HEK293 (cell line): ENCODE results near the gene CRYGN.

Experiments used
- BCL11A ChIP-seq: fragments of 450-650 bp; formaldehyde crosslinking; IDR thresholded peaks from 2 replicates; pipeline ENCODE4 v1.5.1; 2016; ENCODE audit warnings: low read depth, missing biosample characterization, missing genetic modification characterization
- ZFHX2 ChIP-seq: fragments of 450-650 bp; formaldehyde crosslinking; conservative IDR thresholded peaks from 2 replicates; pipeline ENCODE4 v1.5.1; 2016; ENCODE audit warnings: missing biosample characterization, missing genetic modification characterization
- ZNF302 ChIP-seq: fragments of 450-650 bp; formaldehyde crosslinking; IDR thresholded peaks from 2 replicates; pipeline ENCODE4 v1.5.1; 2016; ENCODE audit warnings: missing biosample characterization, missing genetic modification characterization, low read depth
- ZNF404 ChIP-seq: fragments of 450-650 bp; formaldehyde crosslinking; IDR thresholded peaks from 2 replicates; pipeline ENCODE4 v1.5.1; 2017; ENCODE audit warnings: missing biosample characterization, missing genetic modification characterization
- ZNF473 ChIP-seq: fragments of 450-650 bp; formaldehyde crosslinking; IDR thresholded peaks from 2 replicates; pipeline ENCODE4 v1.5.1; 2017; ENCODE audit warnings: missing biosample characterization, missing genetic modification characterization
- ZNF558 ChIP-seq: fragments of 450-650 bp; formaldehyde crosslinking; IDR thresholded peaks from 2 replicates; pipeline ENCODE4 v1.5.1; 2016; ENCODE audit warnings: missing biosample characterization, missing genetic modification characterization
- TF ChIP-seq, protein P1 (sequence below): fragments of 450-650 bp; formaldehyde crosslinking; IDR thresholded peaks from 2 replicates; pipeline ENCODE4 v1.5.1; 2016; ENCODE audit warnings: missing biosample characterization, missing genetic modification characterization
- TF ChIP-seq, protein P2 (sequence below): fragments of 450-650 bp; formaldehyde crosslinking; IDR thresholded peaks from 2 replicates; pipeline ENCODE4 v1.5.1; 2016; ENCODE audit warnings: missing biosample characterization, missing genetic modification characterization
- TF ChIP-seq, protein P3 (sequence below): fragments of 450-650 bp; formaldehyde crosslinking; IDR thresholded peaks from 2 replicates; pipeline ENCODE4 v1.5.1; 2016; ENCODE audit warnings: missing biosample characterization, missing genetic modification characterization
- TF ChIP-seq, protein P4 (sequence below): fragments of 450-650 bp; formaldehyde crosslinking; IDR thresholded peaks from 2 replicates; pipeline ENCODE4 v1.5.1; 2016; ENCODE audit warnings: missing biosample characterization, missing genetic modification characterization
- TF ChIP-seq, protein P5 (sequence below): fragments of 450-650 bp; formaldehyde crosslinking; IDR thresholded peaks from 2 replicates; pipeline ENCODE4 v1.5.1; 2016; ENCODE audit warnings: missing biosample characterization, missing genetic modification characterization, borderline replicate concordance
- TF ChIP-seq, protein P6 (sequence below): fragments of 450-650 bp; formaldehyde crosslinking; IDR thresholded peaks from 2 replicates; pipeline ENCODE4 v1.5.1; 2016; ENCODE audit warnings: missing biosample characterization, missing genetic modification characterization

DNA sequence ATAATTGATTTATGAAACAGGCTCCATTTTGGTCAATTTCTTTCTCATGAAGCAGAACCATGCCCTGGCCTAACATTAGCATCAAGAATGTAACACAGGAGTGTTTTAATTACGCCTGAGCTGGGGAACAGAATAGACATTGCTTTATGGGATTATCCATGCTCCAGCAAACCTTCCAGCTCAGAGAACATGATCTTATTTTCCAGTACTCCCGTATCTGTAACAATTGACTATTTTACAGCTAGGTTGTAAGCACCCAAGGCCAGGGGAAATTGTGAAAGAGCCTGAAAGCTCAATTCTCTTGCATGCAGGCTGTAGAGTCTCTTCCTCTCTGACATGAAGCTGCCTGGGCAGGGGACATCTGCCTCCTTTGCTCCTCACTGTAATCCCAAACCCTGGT is 30.8 kb upstream of the CRYGN start:
- TF ChIP-seq, protein P1, sequence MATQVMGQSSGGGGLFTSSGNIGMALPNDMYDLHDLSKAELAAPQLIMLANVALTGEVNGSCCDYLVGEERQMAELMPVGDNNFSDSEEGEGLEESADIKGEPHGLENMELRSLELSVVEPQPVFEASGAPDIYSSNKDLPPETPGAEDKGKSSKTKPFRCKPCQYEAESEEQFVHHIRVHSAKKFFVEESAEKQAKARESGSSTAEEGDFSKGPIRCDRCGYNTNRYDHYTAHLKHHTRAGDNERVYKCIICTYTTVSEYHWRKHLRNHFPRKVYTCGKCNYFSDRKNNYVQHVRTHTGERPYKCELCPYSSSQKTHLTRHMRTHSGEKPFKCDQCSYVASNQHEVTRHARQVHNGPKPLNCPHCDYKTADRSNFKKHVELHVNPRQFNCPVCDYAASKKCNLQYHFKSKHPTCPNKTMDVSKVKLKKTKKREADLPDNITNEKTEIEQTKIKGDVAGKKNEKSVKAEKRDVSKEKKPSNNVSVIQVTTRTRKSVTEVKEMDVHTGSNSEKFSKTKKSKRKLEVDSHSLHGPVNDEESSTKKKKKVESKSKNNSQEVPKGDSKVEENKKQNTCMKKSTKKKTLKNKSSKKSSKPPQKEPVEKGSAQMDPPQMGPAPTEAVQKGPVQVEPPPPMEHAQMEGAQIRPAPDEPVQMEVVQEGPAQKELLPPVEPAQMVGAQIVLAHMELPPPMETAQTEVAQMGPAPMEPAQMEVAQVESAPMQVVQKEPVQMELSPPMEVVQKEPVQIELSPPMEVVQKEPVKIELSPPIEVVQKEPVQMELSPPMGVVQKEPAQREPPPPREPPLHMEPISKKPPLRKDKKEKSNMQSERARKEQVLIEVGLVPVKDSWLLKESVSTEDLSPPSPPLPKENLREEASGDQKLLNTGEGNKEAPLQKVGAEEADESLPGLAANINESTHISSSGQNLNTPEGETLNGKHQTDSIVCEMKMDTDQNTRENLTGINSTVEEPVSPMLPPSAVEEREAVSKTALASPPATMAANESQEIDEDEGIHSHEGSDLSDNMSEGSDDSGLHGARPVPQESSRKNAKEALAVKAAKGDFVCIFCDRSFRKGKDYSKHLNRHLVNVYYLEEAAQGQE (tag by site-specific recombination), result no peak
- TF ChIP-seq, protein P2, sequence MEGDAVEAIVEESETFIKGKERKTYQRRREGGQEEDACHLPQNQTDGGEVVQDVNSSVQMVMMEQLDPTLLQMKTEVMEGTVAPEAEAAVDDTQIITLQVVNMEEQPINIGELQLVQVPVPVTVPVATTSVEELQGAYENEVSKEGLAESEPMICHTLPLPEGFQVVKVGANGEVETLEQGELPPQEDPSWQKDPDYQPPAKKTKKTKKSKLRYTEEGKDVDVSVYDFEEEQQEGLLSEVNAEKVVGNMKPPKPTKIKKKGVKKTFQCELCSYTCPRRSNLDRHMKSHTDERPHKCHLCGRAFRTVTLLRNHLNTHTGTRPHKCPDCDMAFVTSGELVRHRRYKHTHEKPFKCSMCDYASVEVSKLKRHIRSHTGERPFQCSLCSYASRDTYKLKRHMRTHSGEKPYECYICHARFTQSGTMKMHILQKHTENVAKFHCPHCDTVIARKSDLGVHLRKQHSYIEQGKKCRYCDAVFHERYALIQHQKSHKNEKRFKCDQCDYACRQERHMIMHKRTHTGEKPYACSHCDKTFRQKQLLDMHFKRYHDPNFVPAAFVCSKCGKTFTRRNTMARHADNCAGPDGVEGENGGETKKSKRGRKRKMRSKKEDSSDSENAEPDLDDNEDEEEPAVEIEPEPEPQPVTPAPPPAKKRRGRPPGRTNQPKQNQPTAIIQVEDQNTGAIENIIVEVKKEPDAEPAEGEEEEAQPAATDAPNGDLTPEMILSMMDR (tag by site-specific recombination), result no peak
- TF ChIP-seq ZNF558 (tag by site-specific recombination), result no peak
- no peak for TF ChIP-seq ZNF473 (tag by site-specific recombination)
- no peak for TF ChIP-seq ZFHX2 (tag by site-specific recombination)
- TF ChIP-seq, protein P3, sequence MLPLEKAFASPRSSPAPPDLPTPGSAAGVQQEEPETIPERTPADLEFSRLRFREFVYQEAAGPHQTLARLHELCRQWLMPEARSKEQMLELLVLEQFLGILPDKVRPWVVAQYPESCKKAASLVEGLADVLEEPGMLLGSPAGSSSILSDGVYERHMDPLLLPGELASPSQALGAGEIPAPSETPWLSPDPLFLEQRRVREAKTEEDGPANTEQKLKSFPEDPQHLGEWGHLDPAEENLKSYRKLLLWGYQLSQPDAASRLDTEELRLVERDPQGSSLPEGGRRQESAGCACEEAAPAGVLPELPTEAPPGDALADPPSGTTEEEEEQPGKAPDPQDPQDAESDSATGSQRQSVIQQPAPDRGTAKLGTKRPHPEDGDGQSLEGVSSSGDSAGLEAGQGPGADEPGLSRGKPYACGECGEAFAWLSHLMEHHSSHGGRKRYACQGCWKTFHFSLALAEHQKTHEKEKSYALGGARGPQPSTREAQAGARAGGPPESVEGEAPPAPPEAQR, result no peak
- TF ChIP-seq, protein P4, sequence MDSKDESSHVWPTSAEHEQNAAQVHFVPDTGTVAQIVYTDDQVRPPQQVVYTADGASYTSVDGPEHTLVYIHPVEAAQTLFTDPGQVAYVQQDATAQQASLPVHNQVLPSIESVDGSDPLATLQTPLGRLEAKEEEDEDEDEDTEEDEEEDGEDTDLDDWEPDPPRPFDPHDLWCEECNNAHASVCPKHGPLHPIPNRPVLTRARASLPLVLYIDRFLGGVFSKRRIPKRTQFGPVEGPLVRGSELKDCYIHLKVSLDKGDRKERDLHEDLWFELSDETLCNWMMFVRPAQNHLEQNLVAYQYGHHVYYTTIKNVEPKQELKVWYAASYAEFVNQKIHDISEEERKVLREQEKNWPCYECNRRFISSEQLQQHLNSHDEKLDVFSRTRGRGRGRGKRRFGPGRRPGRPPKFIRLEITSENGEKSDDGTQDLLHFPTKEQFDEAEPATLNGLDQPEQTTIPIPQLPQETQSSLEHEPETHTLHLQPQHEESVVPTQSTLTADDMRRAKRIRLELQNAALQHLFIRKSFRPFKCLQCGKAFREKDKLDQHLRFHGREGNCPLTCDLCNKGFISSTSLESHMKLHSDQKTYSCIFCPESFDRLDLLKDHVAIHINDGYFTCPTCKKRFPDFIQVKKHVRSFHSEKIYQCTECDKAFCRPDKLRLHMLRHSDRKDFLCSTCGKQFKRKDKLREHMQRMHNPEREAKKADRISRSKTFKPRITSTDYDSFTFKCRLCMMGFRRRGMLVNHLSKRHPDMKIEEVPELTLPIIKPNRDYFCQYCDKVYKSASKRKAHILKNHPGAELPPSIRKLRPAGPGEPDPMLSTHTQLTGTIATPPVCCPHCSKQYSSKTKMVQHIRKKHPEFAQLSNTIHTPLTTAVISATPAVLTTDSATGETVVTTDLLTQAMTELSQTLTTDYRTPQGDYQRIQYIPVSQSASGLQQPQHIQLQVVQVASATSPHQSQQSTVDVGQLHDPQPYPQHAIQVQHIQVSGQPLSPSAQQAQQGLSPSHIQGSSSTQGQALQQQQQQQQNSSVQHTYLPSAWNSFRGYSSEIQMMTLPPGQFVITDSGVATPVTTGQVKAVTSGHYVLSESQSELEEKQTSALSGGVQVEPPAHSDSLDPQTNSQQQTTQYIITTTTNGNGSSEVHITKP (tag by site-specific recombination), result no peak
- TF ChIP-seq BCL11A (tag by site-specific recombination), result no peak
- TF ChIP-seq, protein P5, sequence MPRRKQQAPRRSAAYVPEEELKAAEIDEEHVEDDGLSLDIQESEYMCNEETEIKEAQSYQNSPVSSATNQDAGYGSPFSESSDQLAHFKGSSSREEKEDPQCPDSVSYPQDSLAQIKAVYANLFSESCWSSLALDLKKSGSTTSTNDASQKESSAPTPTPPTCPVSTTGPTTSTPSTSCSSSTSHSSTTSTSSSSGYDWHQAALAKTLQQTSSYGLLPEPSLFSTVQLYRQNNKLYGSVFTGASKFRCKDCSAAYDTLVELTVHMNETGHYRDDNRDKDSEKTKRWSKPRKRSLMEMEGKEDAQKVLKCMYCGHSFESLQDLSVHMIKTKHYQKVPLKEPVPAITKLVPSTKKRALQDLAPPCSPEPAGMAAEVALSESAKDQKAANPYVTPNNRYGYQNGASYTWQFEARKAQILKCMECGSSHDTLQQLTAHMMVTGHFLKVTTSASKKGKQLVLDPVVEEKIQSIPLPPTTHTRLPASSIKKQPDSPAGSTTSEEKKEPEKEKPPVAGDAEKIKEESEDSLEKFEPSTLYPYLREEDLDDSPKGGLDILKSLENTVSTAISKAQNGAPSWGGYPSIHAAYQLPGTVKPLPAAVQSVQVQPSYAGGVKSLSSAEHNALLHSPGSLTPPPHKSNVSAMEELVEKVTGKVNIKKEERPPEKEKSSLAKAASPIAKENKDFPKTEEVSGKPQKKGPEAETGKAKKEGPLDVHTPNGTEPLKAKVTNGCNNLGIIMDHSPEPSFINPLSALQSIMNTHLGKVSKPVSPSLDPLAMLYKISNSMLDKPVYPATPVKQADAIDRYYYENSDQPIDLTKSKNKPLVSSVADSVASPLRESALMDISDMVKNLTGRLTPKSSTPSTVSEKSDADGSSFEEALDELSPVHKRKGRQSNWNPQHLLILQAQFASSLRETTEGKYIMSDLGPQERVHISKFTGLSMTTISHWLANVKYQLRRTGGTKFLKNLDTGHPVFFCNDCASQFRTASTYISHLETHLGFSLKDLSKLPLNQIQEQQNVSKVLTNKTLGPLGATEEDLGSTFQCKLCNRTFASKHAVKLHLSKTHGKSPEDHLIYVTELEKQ (tag by site-specific recombination), result no peak
- TF ChIP-seq, protein P6, sequence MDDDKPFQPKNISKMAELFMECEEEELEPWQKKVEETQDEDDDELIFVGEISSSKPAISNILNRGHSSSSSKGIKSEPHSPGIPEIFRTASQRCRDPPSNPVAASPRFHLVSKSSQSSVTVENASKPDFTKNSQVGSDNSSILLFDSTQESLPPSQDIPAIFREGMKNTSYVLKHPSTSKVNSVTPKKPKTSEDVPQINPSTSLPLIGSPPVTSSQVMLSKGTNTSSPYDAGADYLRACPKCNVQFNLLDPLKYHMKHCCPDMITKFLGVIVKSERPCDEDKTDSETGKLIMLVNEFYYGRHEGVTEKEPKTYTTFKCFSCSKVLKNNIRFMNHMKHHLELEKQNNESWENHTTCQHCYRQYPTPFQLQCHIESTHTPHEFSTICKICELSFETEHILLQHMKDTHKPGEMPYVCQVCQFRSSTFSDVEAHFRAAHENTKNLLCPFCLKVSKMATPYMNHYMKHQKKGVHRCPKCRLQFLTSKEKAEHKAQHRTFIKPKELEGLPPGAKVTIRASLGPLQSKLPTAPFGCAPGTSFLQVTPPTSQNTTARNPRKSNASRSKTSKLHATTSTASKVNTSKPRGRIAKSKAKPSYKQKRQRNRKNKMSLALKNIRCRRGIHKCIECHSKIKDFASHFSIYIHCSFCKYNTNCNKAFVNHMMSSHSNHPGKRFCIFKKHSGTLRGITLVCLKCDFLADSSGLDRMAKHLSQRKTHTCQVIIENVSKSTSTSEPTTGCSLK (tag by site-specific recombination), result no peak
- no peak for TF ChIP-seq ZNF404 (tag by site-specific recombination)
- no peak for TF ChIP-seq ZNF302 (tag by site-specific recombination)
